Activated T-cell treated with anti-CD3 and anti-CD28 coated beads, Interleukin-2, amount 50 U/mL, for 48 hours (primary cell): ENCODE data around the gene COL5A2.

Source experiments
- DNase-seq, 2 experiments: peaks; one replicate each; pipeline ENCODE4 v3.0.0-alpha.2; 2020

COL5A2 gene

DNA sequence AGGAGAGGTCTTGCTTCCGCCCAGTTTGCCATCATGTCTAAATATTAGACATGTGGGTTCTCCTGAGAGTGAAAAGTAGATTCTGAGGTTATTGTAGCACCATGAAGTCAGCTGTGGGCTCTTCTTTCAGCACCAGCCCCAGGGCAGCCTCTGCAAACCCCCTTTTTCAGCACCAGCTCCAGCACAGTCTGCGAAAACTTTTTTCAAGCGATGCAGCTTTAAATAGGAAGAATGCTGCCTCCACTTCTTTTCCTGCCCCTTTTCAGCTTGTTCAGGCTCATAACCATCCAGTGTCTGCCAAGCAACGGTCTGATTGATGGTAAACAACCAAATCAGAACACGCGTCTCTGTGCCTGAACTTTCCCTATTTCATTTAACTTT, at the start of gene COL5A2:
TSS of gene COL5A2 (minus strand) at position 192 of the 381 bp plus-strand sequence. CDS start at position 35, 157 bp downstream.
- no peak for DNase-seq

DNA sequence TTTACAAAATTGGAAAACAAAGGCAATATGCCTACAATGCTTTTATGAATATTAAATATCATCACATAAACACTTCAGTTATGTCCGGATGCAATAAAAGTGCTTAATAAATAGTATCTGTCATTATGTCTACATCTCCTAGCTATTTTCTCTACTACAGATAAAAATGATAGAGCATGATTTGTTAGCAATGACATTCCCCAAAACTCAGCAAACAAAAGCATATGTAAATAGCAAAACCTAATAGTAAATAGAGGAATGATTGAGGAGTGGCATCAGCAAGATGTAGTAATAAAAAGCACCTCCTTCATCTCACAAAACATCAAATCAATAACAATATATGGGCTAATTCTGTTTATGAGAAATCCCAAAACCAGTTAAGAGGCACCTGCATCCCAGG, 46.5 kb upstream of the COL5A2 start:
- DNase-seq = no peak

DNA sequence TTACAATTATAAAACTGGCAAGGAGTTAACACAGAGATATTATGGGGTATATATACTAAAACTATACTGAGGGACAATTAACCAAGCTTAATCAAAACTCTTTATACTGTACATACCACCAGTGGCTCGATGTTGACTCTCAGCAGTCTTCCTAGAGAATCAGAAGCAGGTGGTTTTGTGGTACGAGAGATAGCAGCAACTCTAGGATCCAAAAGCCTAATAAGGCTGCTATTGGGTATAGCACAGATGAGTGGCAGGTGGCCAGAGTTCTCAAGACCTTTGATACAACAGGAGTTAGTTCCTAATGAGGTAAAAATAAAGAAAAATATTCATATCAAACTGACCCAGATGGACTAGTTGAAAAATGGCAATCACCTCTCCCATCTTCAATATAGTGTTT, 45.5 kb upstream of the COL5A2 start:
- no peak for DNase-seq

GRCh38 chr2:189222468-189223105, 43.0 kb upstream of the COL5A2 start:
- DNase-seq = no peak

- no peak for DNase-seq
These were observed 42.4 kb upstream of the COL5A2 start for GRCh38 chr2:189221811-189222467.

DNA sequence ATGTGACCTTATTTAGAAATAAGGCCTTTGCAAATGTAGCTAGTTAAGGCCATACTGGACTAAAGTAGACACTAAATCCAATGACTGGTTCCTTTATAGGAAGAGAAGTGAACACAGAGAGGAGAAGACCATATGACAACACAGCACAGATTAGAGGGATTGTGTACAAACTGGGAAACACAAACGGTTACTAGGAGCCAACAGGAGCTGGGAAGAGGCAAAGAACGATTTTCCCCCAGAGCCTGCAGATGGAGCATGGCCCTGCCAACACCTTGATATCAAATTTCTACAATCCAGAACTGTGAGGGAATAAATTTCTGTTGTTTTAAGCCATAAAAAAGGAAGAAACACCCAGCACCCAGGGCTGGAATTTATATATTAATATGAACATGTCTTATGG, 38.7 kb upstream of the COL5A2 start:
- DNase-seq = no peak

- DNase-seq = no peak
These were observed 38.0 kb upstream of the COL5A2 start for GRCh38 chr2:189217541-189217940.

- DNase-seq = no peak
These were observed 37.5 kb upstream of the COL5A2 start for GRCh38 chr2:189217051-189217450.

DNA sequence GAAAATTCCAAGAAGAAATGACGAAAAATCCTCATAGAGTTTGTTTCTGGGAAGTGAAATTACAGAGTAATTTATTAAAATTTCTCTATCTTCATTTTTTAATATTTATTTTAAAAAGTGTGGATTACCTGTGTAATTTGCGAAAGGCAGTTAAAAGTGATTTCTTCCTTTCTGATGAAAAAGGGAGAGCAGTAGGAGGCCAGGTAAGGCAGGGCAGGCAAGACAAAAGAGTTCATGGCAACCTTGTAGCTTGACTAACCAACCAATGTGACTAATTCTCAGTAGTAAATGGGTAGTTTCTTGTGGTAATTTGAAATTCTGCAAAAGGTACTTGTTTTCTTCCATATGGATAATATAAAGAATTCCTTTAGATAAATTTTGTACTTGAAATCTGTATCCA, 34.9 kb upstream of the COL5A2 start:
- DNase-seq = no peak

- no peak for DNase-seq
These were observed 33.7 kb upstream of the COL5A2 start for GRCh38 chr2:189213250-189213649.

GRCh38 chr2:189210250-189211087, 30.9 kb upstream of the COL5A2 start:
- DNase-seq = no peak

GRCh38 chr2:189208254-189208653, 28.7 kb upstream of the COL5A2 start:
- no peak for DNase-seq

GRCh38 chr2:189204322-189204941, 24.9 kb upstream of the COL5A2 start:
- no peak for DNase-seq

- DNase-seq = no peak
These were observed 23.7 kb upstream of the COL5A2 start for GRCh38 chr2:189203177-189203799.

DNA sequence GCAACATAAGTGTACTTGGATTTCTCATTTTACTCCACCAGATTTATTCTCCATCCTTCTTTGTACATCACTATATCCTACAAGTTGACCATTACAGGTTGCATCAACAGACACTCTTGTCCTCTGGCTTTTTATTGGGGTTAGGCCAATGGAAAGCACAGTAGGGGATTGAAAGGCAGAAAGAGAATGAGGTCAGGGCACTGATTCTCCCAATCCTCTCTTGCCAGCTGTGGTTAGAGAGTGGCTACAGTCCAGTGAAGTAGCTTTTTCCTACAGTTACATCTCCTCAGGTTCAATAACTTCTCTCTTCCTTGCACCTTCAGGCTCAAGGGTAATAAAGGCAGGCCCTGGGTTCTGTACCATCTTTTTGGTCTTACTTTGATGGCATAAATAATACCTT, 20.2 kb upstream of the COL5A2 start:
- no peak for DNase-seq

- DNase-seq = no peak
These were observed 13.2 kb upstream of the COL5A2 start for GRCh38 chr2:189192766-189193165.

- DNase-seq = no peak
These were observed 12.2 kb upstream of the COL5A2 start for GRCh38 chr2:189191766-189192165.

DNA sequence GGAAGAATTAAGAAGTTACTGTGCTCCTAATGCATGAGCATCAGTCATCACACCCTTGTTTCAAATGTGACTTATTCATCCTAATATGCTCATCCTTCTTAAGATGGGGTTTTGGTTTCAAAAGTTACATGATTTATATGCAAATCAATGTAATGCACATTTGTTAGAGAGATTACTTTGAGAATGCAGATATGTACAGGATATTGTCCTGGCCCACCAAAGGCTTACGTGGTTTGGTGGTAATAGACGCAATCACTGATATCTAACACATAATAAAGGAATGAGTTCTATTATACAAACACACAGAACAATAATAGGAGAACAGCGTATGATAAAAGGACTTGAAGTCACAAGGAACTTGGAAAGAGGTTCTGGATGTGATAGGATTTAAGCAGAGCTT, 11.1 kb upstream of the COL5A2 start:
- DNase-seq = no peak

GRCh38 chr2:189188115-189188805, 8.7 kb upstream of the COL5A2 start:
- DNase-seq = no peak

GRCh38 chr2:189183170-189183569, 3.6 kb upstream of the COL5A2 start:
- DNase-seq = no peak

GRCh38 chr2:189181706-189182105, 2.1 kb upstream of the COL5A2 start:
- DNase-seq = no peak
